Body of pancreas (tissue), 4 donors: ENCODE data around the gene OXLD1. TPM values are rescaled to one million over a fixed set of nuclear protein-coding genes. Genes with fewer than 3 reads are reported as not detected.

Source experiments
- ATAC-seq: fragments of 150-250 bp; one replicate; pipeline ENCODE4 v1.9.1; 2016
- DNase-seq, 4 donors: peaks; one replicate each; pipeline ENCODE4 v3.0.0-alpha.2; 2019
- H3K27ac ChIP-seq, 4 donors: fragments of 200-600 bp; sonication (generic); 1 replicate in 3 of 4; 2 replicates in 1 of 4; pipeline versions ENCODE4 v1.5.1 to v1.6.1; 2016 to 2019; ENCODE audit warnings: mild to moderate bottlenecking in 1 of 4, mixed read lengths in 1 of 4, moderate library complexity in 1 of 4
- H3K27me3 ChIP-seq, 2 donors: fragments of 200-600 bp; sonication (generic); one replicate each; pipeline ENCODE4 v1.6.0; 2016; ENCODE audit warnings: mild to moderate bottlenecking in 1 of 2
- H3K36me3 ChIP-seq, 2 donors: fragments of 200-600 bp; sonication (generic); replicated peaks in 1 of 2; 2 replicates each; pipeline ENCODE4 v1.5.1; 2016; ENCODE audit warnings: low read depth in 2 of 2; ENCODE audit not compliant: insufficient read depth in 1 of 2
- H3K4me1 ChIP-seq: fragments of 200-600 bp; sonication (generic); one replicate; pipeline ENCODE4 v1.6.0; 2016
- H3K4me3 ChIP-seq, 2 donors: fragments of 200-600 bp; sonication (generic); 1 replicate in 1 of 2; 2 replicates in 1 of 2; pipeline ENCODE4 v1.5.1; 2016 to 2019
- H3K9me3 ChIP-seq, 3 donors: fragments of 200-600 bp; sonication (generic); 1 replicate in 2 of 3; 2 replicates in 1 of 3; pipeline ENCODE4 v1.5.1; 2016
- POLR2A ChIP-seq, 3 donors: fragments of 450-650 bp; IDR thresholded peaks; one replicate each; pipeline ENCODE4 v1.6.1; 2016; ENCODE audit warnings: antibody characterized with exemption in 3 of 3, mild to moderate bottlenecking in 2 of 3
- WGBS, 2 donors: methylation state at CpG; one replicate each; pipeline ENCODE4 v1.1.5; 2017; 5-methylcytosine and 5-hydroxymethylcytosine counted together
- intact Hi-C: fragments of 100-400 bp; cut with DNase I; formaldehyde crosslinking; loops from one replicate; pipeline ENCODE4 v1.15.1; 2023
- total RNA-seq, 2 donors: library from RNA; depleted of rRNA; stranded (reverse); fragments of >200 nt; gene quantifications; one replicate each; pipeline ENCODE4 v1.1.0, GENCODE V29; 2016
- TF ChIP-seq, protein P1 (sequence below), 7 experiments: fragments of 450-650 bp in 4 of 7; fragments of 200-600 bp in 3 of 7; sonication (generic) in 3 of 7; IDR thresholded peaks; one replicate each; pipeline ENCODE4 v1.5.1; 2016 to 2019; ENCODE audit warnings: antibody characterized with exemption in 7 of 7

Gene OXLD1
- total RNA-seq, 2 donors from 2014 or later = 18.1 to 23.3 TPM

DNA sequence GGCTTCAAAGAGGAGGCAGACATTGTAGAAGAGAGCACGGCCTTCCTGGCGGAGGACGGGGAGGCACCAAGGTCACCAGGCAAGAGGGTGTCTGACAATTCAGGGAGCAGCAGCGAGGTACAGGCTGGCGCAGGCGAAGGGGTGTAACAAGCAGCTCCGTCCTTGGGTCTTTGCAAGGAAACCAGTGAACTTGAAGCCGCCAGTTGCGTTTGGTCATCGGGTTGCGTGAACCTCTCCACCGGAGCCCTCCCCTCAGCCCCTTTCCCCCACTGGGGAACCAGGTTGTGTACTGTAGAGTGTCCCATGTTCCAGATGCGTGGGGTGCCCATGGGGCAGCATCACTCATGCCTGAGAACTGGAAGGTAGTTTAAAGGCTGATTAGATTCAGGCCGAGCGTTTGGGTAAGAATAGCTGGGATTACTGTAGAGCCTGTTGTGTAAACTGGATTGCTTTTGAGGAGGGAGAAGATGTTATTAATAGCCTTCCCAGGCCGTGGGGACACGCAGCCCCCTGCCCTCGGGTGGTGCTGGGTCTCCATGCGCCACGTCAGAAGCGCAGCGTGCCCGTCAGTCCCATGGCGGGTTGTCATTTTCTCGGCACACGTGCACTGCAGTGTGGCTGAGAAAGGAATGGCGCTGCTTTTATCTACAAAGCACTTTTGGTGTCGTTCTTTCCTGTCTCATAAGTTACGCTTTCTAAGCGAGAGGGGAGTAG lies 39.3 kb upstream of the OXLD1 start:
- DNase-seq = no peak
- WGBS, 2 donors = 91 to 94% methylated on average over 30 of the region's 30 CpGs
- intact Hi-C loops = no loop called here

DNA sequence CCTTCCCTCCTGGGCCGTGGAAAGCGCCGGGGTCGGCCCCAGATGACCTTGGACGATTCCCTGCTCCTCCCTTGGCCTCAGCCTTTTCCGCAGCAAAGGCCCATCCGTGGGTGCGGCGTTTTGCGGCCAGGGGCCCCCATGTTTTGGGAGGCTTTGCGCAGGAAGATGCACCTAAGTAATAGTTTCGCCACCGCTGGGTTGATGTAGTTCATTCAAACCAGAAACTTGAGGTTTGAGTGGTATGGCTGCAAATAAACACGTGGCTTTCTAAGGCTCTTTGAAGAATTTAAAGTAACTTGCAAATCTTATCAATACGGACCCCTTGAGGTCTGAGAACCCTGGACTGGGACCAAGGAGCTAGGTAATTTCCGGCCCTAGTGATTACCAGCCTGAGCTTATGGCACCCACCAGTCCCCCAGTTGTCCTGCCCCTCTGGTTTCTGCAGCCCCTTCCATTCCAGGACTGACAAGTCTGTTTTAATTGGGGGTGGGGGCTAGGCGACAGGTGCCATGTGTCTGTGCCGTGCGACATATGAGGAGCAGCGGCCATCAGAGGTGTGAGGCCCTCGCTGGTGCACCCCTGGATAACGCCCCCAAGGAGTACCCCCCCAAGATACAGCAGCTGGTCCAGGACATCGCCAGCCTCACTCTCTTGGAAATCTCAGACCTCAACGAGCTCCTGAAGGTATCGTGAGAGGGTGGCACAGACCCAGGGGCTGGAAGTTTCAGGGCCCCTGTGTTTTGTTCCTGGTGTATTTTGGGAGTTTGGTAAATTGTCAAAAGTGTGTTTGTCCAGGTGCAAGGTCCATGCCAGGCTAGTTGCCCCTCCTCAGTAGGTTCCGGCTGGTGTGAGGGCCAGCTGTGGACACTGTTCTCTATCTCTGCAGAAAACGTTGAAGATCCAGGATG lies 37.6 kb upstream of the OXLD1 start:
- Histone ChIP-seq H3K27ac (peak overlapping the region; percentile 82 to 97 (median 94)), H3K27me3 (no peaks in the 10 kb centered on the region), H3K36me3 (peaks cover 0 to 6% of the 10 kb centered on the region in 2 donors), H3K4me1 (peaks cover 31% of the 10 kb centered on the region), H3K9me3 (no peaks in the 10 kb centered on the region), H3K4me3 (peak overlapping the region; percentile 80 to 99)
- intact Hi-C loops = no loop called here
- TF ChIP-seq POLR2A (IDR thresholded peaks at IDR 0.05) = no peak
- TF ChIP-seq, protein P1, sequence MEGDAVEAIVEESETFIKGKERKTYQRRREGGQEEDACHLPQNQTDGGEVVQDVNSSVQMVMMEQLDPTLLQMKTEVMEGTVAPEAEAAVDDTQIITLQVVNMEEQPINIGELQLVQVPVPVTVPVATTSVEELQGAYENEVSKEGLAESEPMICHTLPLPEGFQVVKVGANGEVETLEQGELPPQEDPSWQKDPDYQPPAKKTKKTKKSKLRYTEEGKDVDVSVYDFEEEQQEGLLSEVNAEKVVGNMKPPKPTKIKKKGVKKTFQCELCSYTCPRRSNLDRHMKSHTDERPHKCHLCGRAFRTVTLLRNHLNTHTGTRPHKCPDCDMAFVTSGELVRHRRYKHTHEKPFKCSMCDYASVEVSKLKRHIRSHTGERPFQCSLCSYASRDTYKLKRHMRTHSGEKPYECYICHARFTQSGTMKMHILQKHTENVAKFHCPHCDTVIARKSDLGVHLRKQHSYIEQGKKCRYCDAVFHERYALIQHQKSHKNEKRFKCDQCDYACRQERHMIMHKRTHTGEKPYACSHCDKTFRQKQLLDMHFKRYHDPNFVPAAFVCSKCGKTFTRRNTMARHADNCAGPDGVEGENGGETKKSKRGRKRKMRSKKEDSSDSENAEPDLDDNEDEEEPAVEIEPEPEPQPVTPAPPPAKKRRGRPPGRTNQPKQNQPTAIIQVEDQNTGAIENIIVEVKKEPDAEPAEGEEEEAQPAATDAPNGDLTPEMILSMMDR (IDR thresholded peaks at IDR 0.05) = no peak
- 6 to 18% methylated on average over 3 to 27 of the region's 27 CpGs for WGBS, 2 donors
- DNase-seq (no peak), ATAC-seq (no peak)

More for the DNA sequence above, 39.3 kb upstream of the OXLD1 start:
- H3K36me3 ChIP-seq = peaks cover 0 to 6% of the 10 kb centered on the region in 2 donors
- no peak for TF ChIP-seq POLR2A (IDR thresholded peaks at IDR 0.05)
- TF ChIP-seq, protein P1 (IDR thresholded peaks at IDR 0.05) = no peak
- ATAC-seq = no peak
- peaks cover 39% of the 10 kb centered on the region for H3K4me1 ChIP-seq
- no peak overlapping the region for H3K27ac ChIP-seq
- H3K27me3 ChIP-seq = no peaks in the 10 kb centered on the region
- no peak overlapping the region for H3K4me3 ChIP-seq
- no peaks in the 10 kb centered on the region for H3K9me3 ChIP-seq

DNA sequence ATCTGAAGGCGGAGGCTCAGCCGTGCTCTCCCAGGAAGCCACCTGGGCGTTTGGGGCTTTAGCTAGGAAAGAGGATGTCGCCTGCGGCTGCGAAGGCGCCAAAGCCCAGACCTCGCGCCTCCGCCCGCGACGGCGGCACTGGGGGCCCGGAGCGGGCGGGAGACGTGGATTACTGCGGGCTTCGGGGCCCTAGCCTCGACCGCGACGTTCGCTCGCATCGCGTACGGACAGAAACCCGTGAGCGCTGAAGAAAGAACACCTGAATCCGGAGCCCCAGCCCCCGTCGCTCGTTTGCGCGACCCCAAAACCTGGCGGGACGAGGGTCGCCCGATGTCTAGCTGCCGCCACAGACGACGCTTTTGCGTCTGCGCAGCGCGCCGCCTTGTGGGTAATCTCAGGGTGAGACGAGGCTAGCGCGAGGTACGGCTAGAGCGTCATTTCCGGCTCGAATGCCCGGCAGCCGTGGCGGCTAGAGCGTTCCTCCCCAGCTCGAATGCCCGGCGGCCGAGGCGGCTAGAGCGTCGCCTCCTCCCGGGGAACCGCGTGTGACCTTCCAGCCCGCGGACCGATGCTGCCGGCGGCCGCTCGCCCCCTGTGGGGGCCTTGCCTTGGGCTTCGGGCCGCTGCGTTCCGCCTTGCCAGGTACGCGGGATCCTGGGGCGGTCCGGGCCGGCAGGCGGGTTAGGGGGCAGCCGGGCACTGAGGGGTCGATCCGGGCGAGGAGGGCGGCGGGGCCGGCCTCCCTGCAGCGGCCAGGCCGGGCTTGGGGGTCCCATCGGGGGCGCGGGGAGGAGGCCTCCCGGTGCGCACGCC lies 36.7 kb upstream of the OXLD1 start, which contains the start of gene MRPL12:
Gene MRPL12, plus strand, starts transcription at position 434 of the 813 bp plus-strand sequence. Its CDS starts 135 bp downstream, at position 569.
- Histone ChIP-seq H3K36me3 (peaks cover 0 to 7% of the 10 kb centered on the region in 2 donors), H3K27ac (peak within 1 kb of the TSS; percentile 82 to 97 (median 94)), H3K9me3 (no peaks in the 10 kb centered on the region), H3K27me3 (no peaks in the 10 kb centered on the region), H3K4me1 (peaks cover 31% of the 10 kb centered on the region), H3K4me3 (peak within 1 kb of the TSS; percentile 80 to 99)
- TF ChIP-seq, protein P1 (IDR thresholded peaks at IDR 0.05) = peak in 5 of 7 experiments; percentile 7 to 46 (median 34)
- peak; percentile 71 to 91 (median 88) for TF ChIP-seq POLR2A (IDR thresholded peaks at IDR 0.05)
- intact Hi-C loops = no loop called here
- ATAC-seq (peak; percentile 96), DNase-seq (peak; percentile 93 to 95 (median 94))
- 0% methylated on average over 87 of the region's 102 CpGs; no CpG with 5 or more reads in 1 of the 2 donors for WGBS, 2 donors

DNA sequence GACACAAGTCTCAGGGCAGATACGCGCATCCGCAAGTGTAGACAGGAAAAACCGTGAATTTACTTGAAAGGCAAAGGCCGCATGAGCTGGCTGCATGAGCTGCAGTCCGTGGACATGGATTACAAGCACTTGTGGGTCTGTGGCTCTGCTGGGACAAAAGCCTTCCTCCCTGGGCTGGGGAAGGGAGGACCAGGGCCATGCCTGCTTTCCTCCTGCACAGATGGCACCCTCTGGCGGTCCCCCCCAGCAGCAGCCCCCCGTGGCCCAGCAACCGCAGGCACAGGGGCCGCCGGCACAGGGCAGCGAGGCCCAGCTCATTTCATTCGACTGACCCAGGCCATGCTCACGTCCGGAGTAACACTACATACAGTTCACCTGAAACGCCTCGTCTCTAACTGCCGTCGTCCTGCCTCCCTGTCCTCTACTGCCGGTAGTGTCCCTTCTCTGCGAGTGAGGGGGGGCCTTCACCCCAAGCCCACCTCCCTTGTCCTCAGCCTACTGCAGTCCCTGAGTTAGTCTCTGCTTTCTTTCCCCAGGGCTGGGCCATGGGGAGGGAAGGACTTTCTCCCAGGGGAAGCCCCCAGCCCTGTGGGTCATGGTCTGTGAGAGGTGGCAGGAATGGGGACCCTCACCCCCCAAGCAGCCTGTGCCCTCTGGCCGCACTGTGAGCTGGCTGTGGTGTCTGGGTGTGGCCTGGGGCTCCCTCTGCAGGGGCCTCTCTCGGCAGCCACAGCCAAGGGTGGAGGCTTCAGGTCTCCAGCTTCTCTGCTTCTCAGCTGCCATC lies 35.1 kb upstream of the OXLD1 start:
- no peak for DNase-seq
- H3K27ac ChIP-seq = peak overlapping the region in 2 of 4 donors; percentile 95 to 97
- 60 to 70% methylated on average over 17 to 23 of the region's 23 CpGs for WGBS, 2 donors

More for the DNA sequence above, 35.1 kb upstream of the OXLD1 start:
- Histone ChIP-seq H3K4me1 (peaks cover 31% of the 10 kb centered on the region), H3K9me3 (no peaks in the 10 kb centered on the region), H3K27me3 (no peaks in the 10 kb centered on the region), H3K36me3 (peaks cover 3 to 14% of the 10 kb centered on the region in 2 donors), H3K4me3 (peak overlapping the region in 1 of 2 donors; percentile 80)
- intact Hi-C loops = no loop called here
- no peak for ATAC-seq
- TF ChIP-seq, protein P1 (IDR thresholded peaks at IDR 0.05) = no peak
- TF ChIP-seq POLR2A (IDR thresholded peaks at IDR 0.05) = no peak
